A549 (cell line): Measurements from ENCODE around the gene NMBR. TPM values are rescaled to one million over a fixed set of nuclear protein-coding genes. Genes with fewer than 3 reads are reported as not detected.
A peak's percentile ranks its signal among the peaks of the same experiment; 100 is the strongest.

Source experiments
- ATAC-seq, 2 experiments: fragments of 200-7000 bp in 1 of 2; fragments of >200 bp in 1 of 2; cut with Nextera tagmentation in 1 of 2; cut with Tn5 transposase in 1 of 2; 3 replicates each; pipeline versions ENCODE4 v1.8.0 to v1.9.1; 2018 to 2020; ENCODE audit warnings: mild to moderate bottlenecking in 1 of 2, moderate library complexity in 1 of 2
- CTCF ChIA-PET: fragments of 300-600 bp; sonication (Branson Sonifier 250); formaldehyde crosslinking; extraction: SDS; loops from one replicate; lab custom pipeline; 2021; ENCODE audit warnings: antibody characterized with exemption, inconsistent platforms; lab: Yijun Ruan, JAX
- POLR2A ChIA-PET: fragments of 350-600 bp; formaldehyde crosslinking; extraction: SDS; loops from one replicate; lab custom pipeline; 2021; ENCODE audit warnings: antibody characterized with exemption, inconsistent platforms; lab: Yijun Ruan, JAX
- DNase-seq, 2 experiments: peaks; one replicate each; pipeline versions ENCODE4 v3.0.0 to v3.0.0-alpha.2; 2011 to 2016; ENCODE audit warnings: low read depth in 1 of 2, low spot score in 1 of 2
- FAIRE-seq: peaks from 2 replicates; lab custom pipeline; 2011; peaks lifted over from hg19 to GRCh38; lab: Jason Lieb, UNC
- H3K27ac ChIP-seq, 2 experiments: fragments of >200 bp; sonication (Bioruptor Twin); formaldehyde crosslinking; 3 replicates each; pipeline ENCODE4 v1.5.1; 2016 to 2017
- H3K4me1 ChIP-seq: fragments of >200 bp; sonication (Bioruptor Twin); formaldehyde crosslinking; 3 replicates; pipeline ENCODE4 v1.6.1; 2016
- H3K4me2 ChIP-seq: fragments of >200 bp; sonication (Bioruptor Twin); formaldehyde crosslinking; 3 replicates; pipeline ENCODE4 v1.6.1; 2016
- H3K4me3 ChIP-seq: fragments of >200 bp; sonication (Bioruptor Twin); formaldehyde crosslinking; 3 replicates; pipeline ENCODE4 v1.5.1; 2016
- H3K9me3 ChIP-seq: fragments of >200 bp; sonication (Bioruptor Twin); formaldehyde crosslinking; 3 replicates; pipeline ENCODE4 v1.6.1; 2016
- BCL3 ChIP-seq: fragments of >200 bp; sonication (Bioruptor Twin); formaldehyde crosslinking; IDR thresholded peaks from 3 replicates; pipeline ENCODE4 v1.6.1; 2016
- BHLHE40 ChIP-seq: IDR thresholded peaks from 2 replicates; pipeline ENCODE4 v1.6.1; 2012; ENCODE audit warnings: low read depth, low read length, inconsistent platforms
- CHD4 ChIP-seq: fragments of 200-600 bp; sonication (generic); IDR thresholded peaks from 2 replicates; pipeline ENCODE4 v1.6.1; 2016; ENCODE audit warnings: antibody characterized with exemption, mild to moderate bottlenecking, borderline replicate concordance
- CTCF ChIP-seq: fragments of >200 bp; sonication (Bioruptor Twin); formaldehyde crosslinking; IDR thresholded peaks from 3 replicates; pipeline ENCODE4 v1.5.1; 2016
- E2F6 ChIP-seq: IDR thresholded peaks from 2 replicates; pipeline ENCODE4 v1.6.1; 2012; ENCODE audit warnings: low read depth, borderline replicate concordance
- EHMT2 ChIP-seq: fragments of 200-600 bp; sonication (generic); IDR thresholded peaks from 2 replicates; pipeline ENCODE4 v1.6.1; 2016; ENCODE audit warnings: antibody characterized with exemption, low read depth, mild to moderate bottlenecking, moderate library complexity
- FOSB ChIP-seq: fragments of 250-450 bp; sonication (Bioruptor Pico); IDR thresholded peaks from 2 replicates; pipeline ENCODE4 v1.5.0; 2020; ENCODE audit warnings: mild to moderate bottlenecking, moderate library complexity
- FOSL2 ChIP-seq, 2 experiments: fragments of 450-650 bp in 1 of 2; fragments of >200 bp in 1 of 2; sonication (Bioruptor Twin) in 1 of 2; formaldehyde crosslinking; IDR thresholded peaks; 2 replicates each; pipeline versions ENCODE4 v1.5.0 to v1.6.1; 2016 to 2020; ENCODE audit warnings: mild to moderate bottlenecking in 1 of 2, moderate library complexity in 1 of 2
- GATA3 ChIP-seq: IDR thresholded peaks from 2 replicates; pipeline ENCODE4 v1.6.1; 2012; ENCODE audit warnings: borderline replicate concordance
- HDAC2 ChIP-seq: fragments of 200-600 bp; sonication (generic); IDR thresholded peaks from 2 replicates; pipeline ENCODE4 v1.6.1; 2016
- HOXA7 ChIP-seq: fragments of 250-450 bp; sonication (Bioruptor Pico); IDR thresholded peaks from 2 replicates; pipeline ENCODE4 v1.5.0; 2020; ENCODE audit warnings: mild to moderate bottlenecking, moderate library complexity
- JUN ChIP-seq, 2 experiments: fragments of >200 bp; sonication (Bioruptor Twin); formaldehyde crosslinking; IDR thresholded peaks; 2 replicates in 1 of 2; 3 replicates in 1 of 2; pipeline ENCODE4 v1.6.1; 2016 to 2017
- KDM5A ChIP-seq: fragments of 200-600 bp; sonication (generic); IDR thresholded peaks from 2 replicates; pipeline ENCODE4 v1.6.1; 2016; ENCODE audit warnings: antibody characterized with exemption, mild to moderate bottlenecking
- MAX ChIP-seq: IDR thresholded peaks from 2 replicates; pipeline ENCODE4 v1.6.1; 2012
- MYC ChIP-seq: IDR thresholded peaks from 2 replicates; pipeline ENCODE4 v1.6.1; 2012; ENCODE audit warnings: mild to moderate bottlenecking, inconsistent platforms, low read length, improper control_type of control experiment, borderline replicate concordance
- PHF8 ChIP-seq: fragments of 200-600 bp; sonication (generic); IDR thresholded peaks from 2 replicates; pipeline ENCODE4 v1.6.1; 2016; ENCODE audit warnings: low read depth, mild to moderate bottlenecking, antibody characterized with exemption, moderate library complexity, borderline replicate concordance
- POLR2A ChIP-seq: IDR thresholded peaks from 2 replicates; pipeline ENCODE4 v1.6.1; 2012; ENCODE audit warnings: mild to moderate bottlenecking, low read length
- POLR2AphosphoS2 ChIP-seq: conservative IDR thresholded peaks from 2 replicates; pipeline ENCODE4 v1.6.1; 2012; ENCODE audit warnings: low read length, improper control_type of control experiment, inconsistent platforms
- RAD21 ChIP-seq, 2 experiments: fragments of >200 bp in 1 of 2; sonication (Bioruptor Twin) in 1 of 2; formaldehyde crosslinking in 1 of 2; IDR thresholded peaks in 1 of 2; conservative IDR thresholded peaks in 1 of 2; 2 replicates in 1 of 2; 3 replicates in 1 of 2; pipeline ENCODE4 v1.6.1; 2012 to 2018; ENCODE audit warnings: inconsistent platforms in 1 of 2
- SMC3 ChIP-seq: fragments of >200 bp; sonication (Bioruptor Twin); formaldehyde crosslinking; IDR thresholded peaks from 3 replicates; pipeline ENCODE4 v1.6.1; 2018; ENCODE audit warnings: inconsistent platforms
- TP53 ChIP-seq: fragments of 250-450 bp; sonication (Bioruptor Pico); IDR thresholded peaks from 2 replicates; pipeline ENCODE4 v1.5.0; 2021; ENCODE audit warnings: mild to moderate bottlenecking, moderate library complexity
- ZNF302 ChIP-seq: fragments of 250-450 bp; sonication (Bioruptor Pico); IDR thresholded peaks from 2 replicates; pipeline ENCODE4 v1.9.0; 2021; ENCODE audit warnings: inconsistent platforms, mild to moderate bottlenecking, moderate library complexity
- WGBS: methylation state at CpG from one replicate; pipeline ENCODE4 v1.1.6; 2017; ENCODE audit errors: missing lambda C conversion rate; 5-methylcytosine and 5-hydroxymethylcytosine counted together
- polyA minus RNA-seq: library from RNA; depleted of rRNA, polyadenylated mRNA; stranded (reverse); fragments of >200 nt; gene quantifications from 2 replicates; pipeline ENCODE4 v1.2.3, GENCODE V29; 2011; rRNA and poly(A)+ RNA removed
- polyA plus RNA-seq, 4 experiments: library from polyadenylated mRNA; depleted of rRNA in 3 of 4; stranded (reverse); fragments of >200 nt; fragmentation: RNase III in 1 of 4; extraction: RNeasy Plus Mini Kit Qiagen cat#74134 plus additional on column Dnase treatment in 1 of 4; gene quantifications; 2 replicates in 3 of 4; 3 replicates in 1 of 4; pipeline ENCODE4 v1.2.3, GENCODE V29; 2011 to 2017

The NMBR gene
- polyA plus RNA-seq (2011; rRNA removed) (not detected in 2 replicates), polyA plus RNA-seq (2017; fragmentation: RNase III; extraction: RNeasy Plus Mini Kit Qiagen cat#74134 plus additional on column Dnase treatment) (not detected in 3 replicates), polyA minus RNA-seq (0.19 TPM in 1 of 2 replicates, not detected in the other)
- not detected in 2 replicates for polyA plus RNA-seq (2012; cell fraction: cytosol; rRNA removed)
- 0.13 TPM in 1 of 2 replicates, not detected in the other for polyA plus RNA-seq (2012; cell fraction: nucleus; rRNA removed)

DNA sequence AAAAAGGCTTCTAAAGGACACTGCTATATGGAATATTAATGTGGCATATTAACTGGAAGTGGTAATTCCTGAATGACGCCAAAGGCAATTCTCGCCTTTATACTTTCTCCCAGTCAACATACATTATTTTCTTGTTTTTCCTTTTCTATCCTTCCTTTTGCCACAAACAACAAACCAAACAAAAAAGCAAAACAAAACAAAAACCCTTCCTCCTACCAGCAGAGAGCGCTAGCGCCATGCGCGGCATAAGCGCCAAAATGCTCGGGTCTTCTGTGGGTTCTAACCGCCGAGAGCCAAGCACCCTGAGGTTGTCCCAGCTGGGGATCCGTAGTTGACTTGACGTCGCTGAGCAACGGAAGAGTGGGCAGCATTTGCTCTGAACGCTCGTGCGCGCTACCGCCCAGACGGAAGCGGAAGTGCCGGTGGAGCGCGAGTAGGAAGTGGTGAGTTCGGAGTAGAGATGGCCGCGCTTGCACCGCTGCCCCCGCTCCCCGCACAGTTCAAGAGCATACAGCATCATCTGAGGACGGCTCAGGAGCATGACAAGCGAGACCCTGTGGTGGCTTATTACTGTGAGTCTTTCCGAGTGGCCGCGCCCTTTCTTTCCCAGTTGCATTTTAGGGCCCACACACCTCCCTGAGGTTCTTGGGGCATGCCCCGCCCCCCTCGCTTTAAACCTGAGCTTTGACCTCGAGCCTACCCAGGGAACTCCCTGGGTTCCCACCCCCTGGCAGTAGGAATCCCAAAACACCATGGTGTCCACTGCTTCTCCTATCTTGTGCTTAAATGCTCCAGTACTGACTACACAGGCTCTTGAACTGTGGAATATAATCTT is at the start of gene NMBR, which contains the start of gene VTA1:
Gene NMBR (minus strand): TSS at position 295 of the 835 bp plus-strand sequence. CDS start 58,464 bp downstream, outside the sequence.
Gene VTA1 (plus strand): TSS at position 436 of the 835 bp plus-strand sequence. CDS start 25 bp downstream, at position 461.
- H3K4me3 ChIP-seq: peak within 1 kb of the TSS; percentile 78
- H3K9me3 ChIP-seq: no peaks in the 10 kb centered on the region
- WGBS: 3% methylated on average over 32 of the region's 38 CpGs
- POLR2A ChIA-PET: interaction anchor here (0.6 kb wide), 1 partner anchor 229 kb away, joined by 4 read pairs; no protein-coding TSS in a partner anchor
- FAIRE-seq (peak; percentile 77), DNase-seq (peak; percentile 83 to 99), ATAC-seq (peak; percentile 100)
- TF ChIP-seq TP53 (CRISPR knock-in tag) (no peak), CTCF (peak; percentile 90), MYC (peak; percentile 50; the same call in 1 of the 2 replicates), MAX (peak; percentile 85), E2F6 (no peak), GATA3 (no peak), SMC3 (peak; percentile 81), JUN (IDR thresholded peaks at IDR 0.05) (peak; percentile 44 to 82; a peak in 2 of 5 replicates), KDM5A (peak; percentile 80), PHF8 (peak; percentile 57; the same call in 1 of the 2 replicates), BCL3 (peak; percentile 48; the same call in 1 of the 3 replicates), ZNF302 (CRISPR knock-in tag) (no peak), FOSB (no peak), POLR2A (peak; percentile 64), BHLHE40 (0 out of 2 replicates have a peak, but pooled peaks have one; percentile 11), RAD21 (conservative IDR thresholded peaks at IDR 0.05 in 1 of 2, IDR thresholded peaks at IDR 0.05 in 1 of 2) (peak; percentile 91 to 92), CHD4 (no peak)
- H3K4me2 ChIP-seq: peak within 1 kb of the TSS; percentile 90
- peak within 1 kb of the TSS; percentile 78 to 91 for H3K27ac ChIP-seq
- peaks cover 20% of the 10 kb centered on the region; the same call in 2 of the 3 replicates for H3K4me1 ChIP-seq
- CTCF ChIA-PET: interaction anchor here (0.8 to 3.0 kb wide), 21 partner anchors 9 to 335 kb away, joined by 3 to 21 read pairs (median 4); no protein-coding TSS in a partner anchor

- POLR2A ChIA-PET: no interaction called here
- no peak overlapping the region for H3K27ac ChIP-seq
- H3K4me3 ChIP-seq: no peak overlapping the region
- no peak for FAIRE-seq
- no peak for TF ChIP-seq EHMT2
- TF ChIP-seq HOXA7 (CRISPR knock-in tag): no peak
- TF ChIP-seq HDAC2: no peak
- no peak for TF ChIP-seq POLR2AphosphoS2
- no peak for TF ChIP-seq FOSL2 (IDR thresholded peaks at IDR 0.05)
- TF ChIP-seq FOSL2 (CRISPR knock-in tag; IDR thresholded peaks at IDR 0.05): no peak
- no peak for TF ChIP-seq FOSB
- TF ChIP-seq, all 56 proteins: peak for 0
- Histone ChIP-seq H3K4me1 (peaks cover 9% of the 10 kb centered on the region; the same call in 2 of the 3 replicates), H3K4me2 (peak overlapping the region; percentile 26; the same call in 2 of the 3 replicates), H3K9me3 (no peaks in the 10 kb centered on the region)
- no peak for ATAC-seq
- CTCF ChIA-PET: interaction anchor here (0.9 to 1.0 kb wide), 2 partner anchors 13 to 82 kb away, joined by 3 to 4 read pairs; no protein-coding TSS in a partner anchor
- 64% methylated on average over 4 of the region's 4 CpGs for WGBS
- DNase-seq: no peak
Observed at GRCh38 chr6:142195862-142196541, 49.1 kb upstream of the NMBR start.
